ENCODE data around the gene MOSMO. TPM values are rescaled to one million over a fixed set of nuclear protein-coding genes. Genes with fewer than 3 reads are reported as not detected.
"Not testable (repeated sequence)": the region's sequence is repeated elsewhere in the genome, so short reads cannot be mapped to it uniquely, and the experiment has no call there.

The MOSMO gene
- total RNA-seq, 1 experiment from 2014 or later: 12.4 TPM

DNA sequence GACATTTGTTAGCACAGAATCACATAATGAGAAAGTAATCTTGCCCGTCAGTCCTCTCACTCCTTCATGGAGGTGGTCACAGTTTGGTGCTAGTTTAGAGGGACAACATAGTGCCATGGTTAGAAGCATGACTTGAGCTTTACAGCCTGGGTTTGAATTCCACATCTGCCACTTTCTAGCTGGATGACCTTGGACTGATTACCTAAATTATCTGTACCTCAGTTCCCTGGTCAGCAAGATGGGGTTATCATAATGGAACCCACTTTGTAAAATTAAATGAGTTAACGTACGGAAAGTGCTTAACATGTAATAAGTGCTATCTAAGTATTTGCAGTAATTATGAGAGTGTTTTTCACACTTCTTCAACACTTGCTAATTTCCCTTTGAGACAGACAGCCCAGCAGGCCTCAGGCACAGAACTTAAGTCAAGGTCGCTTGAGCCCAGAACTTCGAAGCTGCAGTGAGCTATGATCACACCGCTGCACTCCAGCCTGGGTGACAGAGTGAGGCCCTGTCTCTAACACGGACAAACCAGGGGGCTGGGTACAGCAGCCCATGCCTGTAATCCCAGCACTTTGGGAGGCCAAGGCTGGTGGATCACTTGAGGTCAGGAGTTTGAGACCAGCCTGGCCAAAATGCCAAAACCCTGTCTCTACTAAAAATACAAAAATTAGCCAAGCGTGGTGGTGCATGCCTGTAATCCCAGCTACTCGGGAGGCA lies 91.5 kb downstream of the MOSMO start:
- Histone ChIP-seq H3K9ac (ENCODE audit: low read length) (no peak overlapping the region), H3K4me3 (ENCODE audit: low read length) (no peak overlapping the region), H3K27ac (ENCODE audit: low read length) (no peak overlapping the region), H3K79me2 (ENCODE audit: low read length) (no peaks in the 10 kb centered on the region), H3K9me2 (replicated peaks; ENCODE audit: low read length) (no peaks in the 10 kb centered on the region), H4K20me1 (ENCODE audit: low read length) (no peaks in the 10 kb centered on the region), H2AFZ (ENCODE audit: low read length) (peak overlapping the region; percentile 36; the same call in 1 of the 2 replicates), H3F3A (ENCODE audit: low read length, unreplicated experiment) (no peaks in the 10 kb centered on the region), H3K36me3 (ENCODE audit: low read depth, low read length) (no peaks in the 10 kb centered on the region), H3K4me1 (ENCODE audit: insufficient read depth, low read length) (no peaks in the 10 kb centered on the region), H3K27me3 (ENCODE audit: low read length) (no peaks in the 10 kb centered on the region), H3K4me2 (ENCODE audit: low read length) (no peak overlapping the region), H3K9me3 (ENCODE audit: low read length) (no peaks in the 10 kb centered on the region)
- BruUV-seq (replicated peaks): no TSS peak
- ChIA-PET CTCF (interaction anchor here (0.6 to 1.4 kb wide), 11 partner anchors 22 to 148 kb away, joined by 3 to 8 read pairs (median 5); partner anchors contain the start of gene UQCRC2), POLR2A (ENCODE audit: unreplicated experiment) (no interaction called here)
- ATAC-seq (no peak), DNase-seq (no peak)
- intact Hi-C loops (cut with micrococcal nuclease): loop anchor here (2.0 kb wide), 2 partner anchors 99 to 149 kb away; partner anchors contain the start of gene PDZD9
- TF ChIP-seq EZH2 (IDR thresholded peaks at IDR 0.05; ENCODE audit: low read length, unreplicated experiment) (no peak), EZH2phosphoT487 (IDR thresholded peaks at IDR 0.05; ENCODE audit: borderline replicate concordance, low read length) (no peak)
- TF ChIP-seq, protein P1, sequence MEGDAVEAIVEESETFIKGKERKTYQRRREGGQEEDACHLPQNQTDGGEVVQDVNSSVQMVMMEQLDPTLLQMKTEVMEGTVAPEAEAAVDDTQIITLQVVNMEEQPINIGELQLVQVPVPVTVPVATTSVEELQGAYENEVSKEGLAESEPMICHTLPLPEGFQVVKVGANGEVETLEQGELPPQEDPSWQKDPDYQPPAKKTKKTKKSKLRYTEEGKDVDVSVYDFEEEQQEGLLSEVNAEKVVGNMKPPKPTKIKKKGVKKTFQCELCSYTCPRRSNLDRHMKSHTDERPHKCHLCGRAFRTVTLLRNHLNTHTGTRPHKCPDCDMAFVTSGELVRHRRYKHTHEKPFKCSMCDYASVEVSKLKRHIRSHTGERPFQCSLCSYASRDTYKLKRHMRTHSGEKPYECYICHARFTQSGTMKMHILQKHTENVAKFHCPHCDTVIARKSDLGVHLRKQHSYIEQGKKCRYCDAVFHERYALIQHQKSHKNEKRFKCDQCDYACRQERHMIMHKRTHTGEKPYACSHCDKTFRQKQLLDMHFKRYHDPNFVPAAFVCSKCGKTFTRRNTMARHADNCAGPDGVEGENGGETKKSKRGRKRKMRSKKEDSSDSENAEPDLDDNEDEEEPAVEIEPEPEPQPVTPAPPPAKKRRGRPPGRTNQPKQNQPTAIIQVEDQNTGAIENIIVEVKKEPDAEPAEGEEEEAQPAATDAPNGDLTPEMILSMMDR (conservative IDR thresholded peaks at IDR 0.05; ENCODE audit: low read depth, low read length): no peak

DNA sequence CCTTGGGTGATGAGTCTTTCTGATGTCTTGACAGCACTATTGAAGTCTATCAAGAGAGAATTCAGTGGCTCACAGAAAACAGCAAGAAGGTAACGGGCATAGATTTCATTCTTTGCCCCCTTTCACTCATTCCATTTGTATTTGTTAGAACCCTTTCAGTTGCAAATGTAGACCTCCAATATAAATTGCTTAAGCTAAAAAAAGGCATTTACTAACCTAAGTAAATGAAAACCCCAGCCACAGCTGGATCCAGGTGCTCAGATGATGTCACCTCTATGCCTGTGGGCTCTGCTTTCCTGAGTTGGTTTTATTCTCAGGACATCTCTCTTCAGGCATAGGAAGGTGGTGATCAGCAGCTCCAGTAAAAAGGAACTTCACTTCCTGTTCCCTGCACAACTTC lies 95.5 kb downstream of the MOSMO start:
- no peak overlapping the region for H3K4me2 ChIP-seq (ENCODE audit: low read length)
- intact Hi-C loops (cut with micrococcal nuclease): no loop called here
- H3K9me3 ChIP-seq (ENCODE audit: low read length): no peaks in the 10 kb centered on the region
- ATAC-seq (no peak), DNase-seq (no peak)
- TF ChIP-seq EZH2 (IDR thresholded peaks at IDR 0.05; ENCODE audit: low read length, unreplicated experiment) (no peak), EZH2phosphoT487 (IDR thresholded peaks at IDR 0.05; ENCODE audit: borderline replicate concordance, low read length) (no peak)
- TF ChIP-seq, protein P1 (conservative IDR thresholded peaks at IDR 0.05; ENCODE audit: low read depth, low read length): no peak
- H4K20me1 ChIP-seq (ENCODE audit: low read length): no peaks in the 10 kb centered on the region
- H2AFZ ChIP-seq (ENCODE audit: low read length): no peak overlapping the region
- CTCF ChIA-PET: no interaction called here
- no peaks in the 10 kb centered on the region for H3K9me2 ChIP-seq (replicated peaks; ENCODE audit: low read length)
- peaks cover 7% of the 10 kb centered on the region; the same call in 1 of the 2 replicates for H3K27me3 ChIP-seq (ENCODE audit: low read length)
- no peak overlapping the region for H3K27ac ChIP-seq (ENCODE audit: low read length)
- no peaks in the 10 kb centered on the region for H3K79me2 ChIP-seq (ENCODE audit: low read length)
- H3K4me1 ChIP-seq (ENCODE audit: insufficient read depth, low read length): no peaks in the 10 kb centered on the region
- BruUV-seq (replicated peaks): no TSS peak
- H3F3A ChIP-seq (ENCODE audit: low read length, unreplicated experiment): no peaks in the 10 kb centered on the region
- H3K4me3 ChIP-seq (ENCODE audit: low read length): no peak overlapping the region
- H3K36me3 ChIP-seq (ENCODE audit: low read depth, low read length): no peaks in the 10 kb centered on the region
- no peak overlapping the region for H3K9ac ChIP-seq (ENCODE audit: low read length)
- POLR2A ChIA-PET (ENCODE audit: unreplicated experiment): no interaction called here

DNA sequence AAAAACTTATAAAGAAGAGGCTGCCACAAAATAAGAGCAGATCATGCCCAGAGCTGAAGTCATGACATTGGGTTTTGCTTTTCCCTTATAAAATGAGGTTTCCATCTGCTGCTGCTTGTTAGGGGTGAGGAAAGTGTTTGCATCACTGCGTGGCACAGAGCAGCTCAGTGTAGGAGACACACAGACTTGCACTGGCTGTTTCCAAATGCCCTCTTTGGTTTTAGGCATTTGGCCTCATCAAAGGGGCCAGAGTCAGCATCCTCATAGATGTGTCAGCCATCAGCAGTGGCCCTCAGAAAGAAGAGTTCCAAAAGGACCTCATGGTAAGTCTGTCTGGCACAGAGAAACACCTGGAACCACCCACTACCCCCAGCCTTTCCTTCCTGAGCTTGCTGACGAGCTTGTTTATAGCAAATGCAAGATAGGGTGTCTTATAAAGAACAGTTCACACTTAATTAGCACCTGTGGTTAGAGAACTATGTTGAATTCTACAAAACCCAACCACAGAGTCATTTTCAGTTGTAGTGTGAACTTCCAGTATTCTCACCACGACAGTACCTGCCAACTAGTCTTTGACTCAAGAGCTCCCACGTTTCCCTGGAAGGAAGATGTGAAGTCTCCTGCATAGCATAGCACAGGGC lies 101.5 kb downstream of the MOSMO start:
- TF ChIP-seq, protein P1 (conservative IDR thresholded peaks at IDR 0.05; ENCODE audit: low read depth, low read length): no peak
- TF ChIP-seq EZH2 (IDR thresholded peaks at IDR 0.05; ENCODE audit: low read length, unreplicated experiment) (no peak), EZH2phosphoT487 (IDR thresholded peaks at IDR 0.05; ENCODE audit: borderline replicate concordance, low read length) (no peak)
- Histone ChIP-seq H3K4me2 (ENCODE audit: low read length) (no peak overlapping the region), H4K20me1 (ENCODE audit: low read length) (no peaks in the 10 kb centered on the region), H3K9ac (ENCODE audit: low read length) (no peak overlapping the region), H3K4me3 (ENCODE audit: low read length) (no peak overlapping the region), H3K4me1 (ENCODE audit: insufficient read depth, low read length) (no peaks in the 10 kb centered on the region), H3F3A (ENCODE audit: low read length, unreplicated experiment) (no peaks in the 10 kb centered on the region), H3K79me2 (ENCODE audit: low read length) (no peaks in the 10 kb centered on the region), H2AFZ (ENCODE audit: low read length) (no peak overlapping the region), H3K9me3 (ENCODE audit: low read length) (no peaks in the 10 kb centered on the region), H3K27me3 (ENCODE audit: low read length) (peaks cover 12% of the 10 kb centered on the region), H3K27ac (ENCODE audit: low read length) (no peak overlapping the region), H3K9me2 (replicated peaks; ENCODE audit: low read length) (no peaks in the 10 kb centered on the region), H3K36me3 (ENCODE audit: low read depth, low read length) (no peaks in the 10 kb centered on the region)
- DNase-seq (no peak), ATAC-seq (no peak)
- intact Hi-C loops (cut with micrococcal nuclease): no loop called here
- ChIA-PET CTCF (no interaction called here), POLR2A (ENCODE audit: unreplicated experiment) (no interaction called here)
- BruUV-seq (replicated peaks): no TSS peak

DNA sequence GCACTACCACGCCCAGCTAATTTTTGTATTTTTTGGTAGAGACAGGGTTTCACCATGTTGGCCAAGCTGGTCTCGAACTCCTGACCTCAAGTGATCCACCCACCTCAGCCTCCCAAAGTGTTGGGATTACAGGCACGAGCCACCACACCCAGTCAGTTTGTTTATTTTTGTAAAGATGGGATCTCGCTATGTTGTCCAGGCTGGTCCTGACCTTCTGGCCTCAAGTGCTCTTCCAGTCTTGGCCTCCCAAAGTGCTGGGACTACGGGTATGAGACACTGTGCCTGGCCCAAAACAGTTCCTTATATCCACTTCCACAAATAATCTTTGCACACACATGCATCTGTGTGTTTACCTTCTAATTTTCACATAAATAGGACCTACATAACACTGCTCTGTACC lies 103.7 kb downstream of the MOSMO start:
- H3K4me3 ChIP-seq (ENCODE audit: low read length); H4K20me1 ChIP-seq (ENCODE audit: low read length); intact Hi-C loops (cut with micrococcal nuclease); H3K4me1 ChIP-seq (ENCODE audit: insufficient read depth, low read length); H3K79me2 ChIP-seq (ENCODE audit: low read length); ATAC-seq; H3K4me2 ChIP-seq (ENCODE audit: low read length); DNase-seq; H3K36me3 ChIP-seq (ENCODE audit: low read depth, low read length); H2AFZ ChIP-seq (ENCODE audit: low read length); CTCF ChIA-PET; H3K9me2 ChIP-seq (replicated peaks; ENCODE audit: low read length); H3K9me3 ChIP-seq (ENCODE audit: low read length); BruUV-seq (replicated peaks); H3F3A ChIP-seq (ENCODE audit: low read length, unreplicated experiment); H3K9ac ChIP-seq (ENCODE audit: low read length); H3K27ac ChIP-seq (ENCODE audit: low read length); POLR2A ChIA-PET (ENCODE audit: unreplicated experiment): not testable (repeated sequence)
- H3K27me3 ChIP-seq (ENCODE audit: low read length): peaks cover 12% of the 10 kb centered on the region
